ENCODE results near the gene AP3S1. TPM values are rescaled to one million over a fixed set of nuclear protein-coding genes. Genes with fewer than 3 reads are reported as not detected.
"Not testable (repeated sequence)": the region's sequence is repeated elsewhere in the genome, so short reads cannot be mapped to it uniquely, and the experiment has no call there.

The AP3S1 gene
- total RNA-seq, 1 donor from 2014 or later = 74.8 TPM

- no peak for DNase-seq (ENCODE audit: low spot score)
- Mint-ChIP-seq H3K27me3 (ENCODE audit: low read depth) (no peaks in the 10 kb centered on the region), H3K36me3 (ENCODE audit: low read depth) (peaks cover 23% of the 10 kb centered on the region), H3K4me1 (ENCODE audit: low read depth) (peaks cover 25% of the 10 kb centered on the region), H3K27ac (no peak overlapping the region), H3K4me3 (ENCODE audit: low read depth) (no peak overlapping the region), H3K9me3 (peaks cover 16% of the 10 kb centered on the region)
- intact Hi-C loops (cut with micrococcal nuclease) = no loop called here
These were observed 15.3 kb downstream of the AP3S1 start for GRCh38 chr5:115857057-115857479.

DNA sequence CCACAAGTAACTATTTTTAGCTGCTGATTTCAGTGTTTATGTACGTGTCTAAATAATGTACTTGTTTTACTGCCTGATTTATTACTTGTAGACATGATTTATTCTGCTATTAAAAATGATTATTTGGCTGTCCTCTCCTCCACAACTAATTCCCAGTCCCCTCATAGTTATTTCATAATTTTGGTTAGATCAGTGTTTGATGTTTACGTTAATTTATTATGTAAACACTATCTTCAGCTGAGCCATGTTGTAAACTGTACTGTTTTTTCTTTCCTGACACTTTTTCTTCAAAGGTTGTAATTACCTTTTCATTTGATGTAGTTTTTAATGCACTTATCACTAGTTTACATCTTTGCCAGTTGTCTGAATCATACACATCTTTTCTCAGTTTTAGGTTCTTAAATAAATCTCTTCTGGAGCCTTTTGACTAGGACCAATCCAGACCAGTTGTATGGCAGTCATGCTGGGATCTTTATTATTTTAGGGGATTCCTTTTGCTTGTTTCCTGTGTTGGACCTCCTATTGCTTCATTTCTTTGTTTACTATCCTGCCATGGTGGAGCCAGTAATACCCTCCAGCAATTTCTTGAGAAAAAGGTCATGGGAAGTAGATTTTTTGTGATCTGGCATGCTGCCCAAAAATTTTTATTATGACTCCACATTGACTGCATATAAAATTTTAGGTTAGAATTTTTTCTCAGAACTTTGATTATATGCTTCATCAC, 16.1 kb downstream of the AP3S1 start:
- no peak overlapping the region for H3K27ac Mint-ChIP-seq
- intact Hi-C loops (cut with micrococcal nuclease) = no loop called here
- H3K4me1 Mint-ChIP-seq (ENCODE audit: low read depth) = peaks cover 25% of the 10 kb centered on the region
- peaks cover 16% of the 10 kb centered on the region for H3K9me3 Mint-ChIP-seq
- no peak for DNase-seq (ENCODE audit: low spot score)
- no peaks in the 10 kb centered on the region for H3K27me3 Mint-ChIP-seq (ENCODE audit: low read depth)
- H3K36me3 Mint-ChIP-seq (ENCODE audit: low read depth) = peaks cover 23% of the 10 kb centered on the region
- no peak overlapping the region for H3K4me3 Mint-ChIP-seq (ENCODE audit: low read depth)

DNA sequence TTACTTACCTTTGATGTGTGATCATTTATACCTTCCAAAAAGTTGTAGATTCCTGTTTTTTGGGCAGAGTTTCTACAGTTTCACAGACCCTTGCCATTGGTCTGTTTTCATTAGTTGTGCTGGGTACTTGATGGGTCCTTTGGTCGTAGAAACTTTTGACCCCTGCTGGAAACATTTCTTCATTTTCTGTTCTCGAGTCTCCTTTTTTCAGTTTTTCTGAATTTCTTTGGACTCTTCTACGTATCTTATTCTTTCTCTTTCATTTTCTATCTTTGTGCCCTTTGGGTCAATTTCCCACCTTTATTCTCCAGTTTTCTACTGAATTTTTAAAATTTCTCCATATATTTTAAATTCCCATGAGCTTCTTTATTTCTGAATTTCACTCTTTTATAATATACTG, 16.7 kb downstream of the AP3S1 start:
- DNase-seq (ENCODE audit: low spot score) = no peak
- H3K36me3 Mint-ChIP-seq (ENCODE audit: low read depth) = peaks cover 18% of the 10 kb centered on the region
- intact Hi-C loops (cut with micrococcal nuclease) = no loop called here
- H3K27me3 Mint-ChIP-seq (ENCODE audit: low read depth) = no peaks in the 10 kb centered on the region
- no peak overlapping the region for H3K27ac Mint-ChIP-seq
- peaks cover 22% of the 10 kb centered on the region for H3K4me1 Mint-ChIP-seq (ENCODE audit: low read depth)
- no peak overlapping the region for H3K4me3 Mint-ChIP-seq (ENCODE audit: low read depth)
- H3K9me3 Mint-ChIP-seq = peaks cover 12% of the 10 kb centered on the region

GRCh38 chr5:115859378-115859777, 17.6 kb downstream of the AP3S1 start:
- Mint-ChIP-seq H3K36me3 (ENCODE audit: low read depth) (peaks cover 11% of the 10 kb centered on the region), H3K27me3 (ENCODE audit: low read depth) (no peaks in the 10 kb centered on the region), H3K4me3 (ENCODE audit: low read depth) (no peak overlapping the region), H3K27ac (no peak overlapping the region), H3K4me1 (ENCODE audit: low read depth) (peaks cover 18% of the 10 kb centered on the region), H3K9me3 (peaks cover 4% of the 10 kb centered on the region)
- no peak for DNase-seq (ENCODE audit: low spot score)
- intact Hi-C loops (cut with micrococcal nuclease) = no loop called here

DNA sequence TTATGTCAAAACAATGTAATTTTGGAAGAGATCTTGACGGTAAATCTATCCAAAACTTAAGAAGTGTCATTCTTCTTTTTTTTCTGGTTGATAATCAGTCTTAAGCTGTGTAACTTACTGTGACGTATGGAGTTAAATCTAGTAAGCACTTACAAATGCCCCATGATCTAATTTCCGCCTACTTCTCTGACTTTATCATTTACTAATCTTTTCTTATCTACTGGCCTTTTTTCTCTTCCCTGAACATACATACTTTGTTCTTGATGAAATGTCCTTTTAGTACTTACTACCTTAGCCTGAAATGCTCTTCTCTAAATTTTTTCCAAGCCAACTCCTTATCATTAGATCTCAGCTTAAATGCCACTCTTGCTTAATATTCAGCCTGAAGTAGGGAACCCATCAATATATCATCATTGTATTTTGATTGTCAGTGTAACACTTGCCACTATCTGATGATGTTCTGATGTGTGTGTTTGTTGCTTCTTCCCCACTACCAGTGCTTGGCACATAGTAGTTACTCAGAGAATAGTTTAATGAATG, 27.6 kb downstream of the AP3S1 start:
- H3K9me3 Mint-ChIP-seq = no peaks in the 10 kb centered on the region
- peaks cover 21% of the 10 kb centered on the region for H3K36me3 Mint-ChIP-seq (ENCODE audit: low read depth)
- H3K4me1 Mint-ChIP-seq (ENCODE audit: low read depth) = peaks cover 15% of the 10 kb centered on the region
- intact Hi-C loops (cut with micrococcal nuclease) = no loop called here
- H3K27ac Mint-ChIP-seq = no peak overlapping the region
- no peak overlapping the region for H3K4me3 Mint-ChIP-seq (ENCODE audit: low read depth)
- DNase-seq (ENCODE audit: low spot score) = no peak
- H3K27me3 Mint-ChIP-seq (ENCODE audit: low read depth) = no peaks in the 10 kb centered on the region

DNA sequence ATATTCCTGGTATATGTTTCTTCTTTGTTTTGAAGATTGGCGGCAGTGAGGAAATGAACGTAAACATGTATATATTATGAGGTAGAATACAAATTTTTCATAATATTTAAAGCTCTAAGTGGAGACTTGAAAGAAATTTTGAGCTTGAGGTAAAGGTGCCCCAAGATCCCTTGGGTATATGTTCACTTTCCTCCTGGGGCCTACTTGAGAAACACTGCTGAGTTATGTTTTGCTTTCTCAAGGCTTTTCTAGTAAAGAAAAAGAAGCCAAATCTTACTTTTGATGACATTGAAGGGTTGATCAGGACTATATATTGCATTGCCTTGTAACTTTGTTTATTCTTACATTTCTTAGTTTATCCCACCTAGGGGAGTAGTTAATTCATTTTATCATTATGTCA, 30.7 kb downstream of the AP3S1 start:
- Mint-ChIP-seq H3K4me3 (ENCODE audit: low read depth) (no peak overlapping the region), H3K36me3 (ENCODE audit: low read depth) (peaks cover 38% of the 10 kb centered on the region), H3K4me1 (ENCODE audit: low read depth) (peaks cover 10% of the 10 kb centered on the region), H3K27ac (no peak overlapping the region), H3K27me3 (ENCODE audit: low read depth) (no peaks in the 10 kb centered on the region), H3K9me3 (no peaks in the 10 kb centered on the region)
- no peak for DNase-seq (ENCODE audit: low spot score)
- intact Hi-C loops (cut with micrococcal nuclease) = no loop called here

GRCh38 chr5:115873392-115873791, 31.7 kb downstream of the AP3S1 start:
- H3K4me1 Mint-ChIP-seq (ENCODE audit: low read depth) = peaks cover 7% of the 10 kb centered on the region
- no peaks in the 10 kb centered on the region for H3K9me3 Mint-ChIP-seq
- no peak overlapping the region for H3K27ac Mint-ChIP-seq
- no peak for DNase-seq (ENCODE audit: low spot score)
- intact Hi-C loops (cut with micrococcal nuclease) = no loop called here
- no peaks in the 10 kb centered on the region for H3K27me3 Mint-ChIP-seq (ENCODE audit: low read depth)
- peaks cover 44% of the 10 kb centered on the region for H3K36me3 Mint-ChIP-seq (ENCODE audit: low read depth)
- no peak overlapping the region for H3K4me3 Mint-ChIP-seq (ENCODE audit: low read depth)

DNA sequence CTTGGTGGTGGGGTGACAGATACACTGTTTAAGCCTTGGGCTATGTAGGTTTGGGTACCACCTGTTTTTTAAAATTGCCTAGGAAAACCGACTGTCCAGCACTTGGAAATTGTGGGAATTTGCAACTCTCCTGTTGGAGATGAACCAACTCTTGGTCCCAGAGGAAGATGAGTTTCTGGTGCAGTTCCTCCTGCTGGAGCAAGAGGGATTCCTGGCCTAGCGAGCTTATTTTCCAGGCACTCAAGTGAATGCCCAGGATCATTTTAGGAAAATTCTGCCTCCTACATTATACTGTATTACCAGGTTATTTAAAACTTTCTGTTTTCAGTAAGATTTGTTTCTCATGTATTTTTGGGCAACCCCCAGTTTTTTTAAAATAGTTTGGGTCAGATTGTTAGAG, 33.7 kb downstream of the AP3S1 start:
- no peak for DNase-seq (ENCODE audit: low spot score)
- Mint-ChIP-seq H3K4me1 (ENCODE audit: low read depth) (peaks cover 3% of the 10 kb centered on the region), H3K36me3 (ENCODE audit: low read depth) (peaks cover 46% of the 10 kb centered on the region), H3K4me3 (ENCODE audit: low read depth) (no peak overlapping the region), H3K9me3 (peaks cover 4% of the 10 kb centered on the region), H3K27me3 (ENCODE audit: low read depth) (no peaks in the 10 kb centered on the region), H3K27ac (no peak overlapping the region)
- intact Hi-C loops (cut with micrococcal nuclease) = no loop called here

DNA sequence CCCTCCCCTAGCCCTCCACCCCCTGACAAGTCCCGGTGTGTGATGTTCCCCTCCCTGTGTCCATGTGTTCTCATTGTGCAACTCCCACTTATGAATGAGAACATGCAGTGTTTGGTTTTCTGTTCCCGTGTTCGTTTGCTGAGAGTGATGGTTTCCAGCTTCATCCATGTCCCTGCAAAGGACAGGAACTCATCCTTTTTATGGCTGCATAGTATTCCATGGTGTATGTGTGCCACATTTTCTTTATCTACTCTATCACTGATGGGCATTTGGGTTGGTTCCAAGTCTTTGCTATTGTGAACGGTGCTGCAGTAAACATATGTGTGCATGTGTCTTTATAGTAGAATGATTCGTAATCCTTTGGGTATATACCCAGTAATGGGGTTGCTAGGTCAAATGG, 35.6 kb downstream of the AP3S1 start:
- H3K9me3 Mint-ChIP-seq; H3K4me1 Mint-ChIP-seq (ENCODE audit: low read depth); H3K27ac Mint-ChIP-seq; intact Hi-C loops (cut with micrococcal nuclease); DNase-seq (ENCODE audit: low spot score); H3K4me3 Mint-ChIP-seq (ENCODE audit: low read depth); H3K27me3 Mint-ChIP-seq (ENCODE audit: low read depth): not testable (repeated sequence)
- H3K36me3 Mint-ChIP-seq (ENCODE audit: low read depth) = peaks cover 45% of the 10 kb centered on the region

GRCh38 chr5:115882434-115882833, 40.7 kb downstream of the AP3S1 start:
- H3K27ac Mint-ChIP-seq; H3K4me1 Mint-ChIP-seq (ENCODE audit: low read depth); H3K27me3 Mint-ChIP-seq (ENCODE audit: low read depth); H3K4me3 Mint-ChIP-seq (ENCODE audit: low read depth); DNase-seq (ENCODE audit: low spot score); intact Hi-C loops (cut with micrococcal nuclease); H3K9me3 Mint-ChIP-seq: not testable (repeated sequence)
- H3K36me3 Mint-ChIP-seq (ENCODE audit: low read depth) = peaks cover 26% of the 10 kb centered on the region

- H3K9me3 Mint-ChIP-seq = peaks cover 4% of the 10 kb centered on the region
- H3K27ac Mint-ChIP-seq = no peak overlapping the region
- intact Hi-C loops (cut with micrococcal nuclease) = no loop called here
- H3K27me3 Mint-ChIP-seq (ENCODE audit: low read depth) = no peaks in the 10 kb centered on the region
- H3K4me1 Mint-ChIP-seq (ENCODE audit: low read depth) = no peaks in the 10 kb centered on the region
- DNase-seq (ENCODE audit: low spot score) = no peak
- peaks cover 16% of the 10 kb centered on the region for H3K36me3 Mint-ChIP-seq (ENCODE audit: low read depth)
- no peak overlapping the region for H3K4me3 Mint-ChIP-seq (ENCODE audit: low read depth)
These were observed 43.0 kb downstream of the AP3S1 start for GRCh38 chr5:115884704-115885103.

DNA sequence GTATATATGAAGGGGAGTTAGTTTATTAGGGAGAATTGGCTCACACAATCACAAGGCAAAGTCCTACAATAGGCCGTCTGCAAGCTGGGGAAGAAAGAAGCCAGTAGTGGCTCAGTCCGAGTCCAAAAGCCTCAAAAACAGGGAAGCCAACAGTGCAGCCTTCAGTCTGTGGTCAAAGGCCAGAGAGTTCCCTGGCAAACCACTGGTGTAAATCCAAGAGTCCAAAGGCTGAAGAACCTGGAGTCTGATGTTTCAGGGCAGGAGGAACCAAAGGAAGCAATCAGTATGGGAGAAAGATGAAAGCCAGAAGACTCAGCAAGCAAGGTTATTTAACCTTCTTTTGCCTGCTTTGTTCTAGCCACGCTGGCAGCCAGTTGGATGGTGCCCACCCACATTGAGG, 43.5 kb downstream of the AP3S1 start:
- H3K36me3 Mint-ChIP-seq (ENCODE audit: low read depth) = peaks cover 16% of the 10 kb centered on the region
- H3K4me1 Mint-ChIP-seq (ENCODE audit: low read depth); H3K27me3 Mint-ChIP-seq (ENCODE audit: low read depth); DNase-seq (ENCODE audit: low spot score); H3K4me3 Mint-ChIP-seq (ENCODE audit: low read depth); H3K9me3 Mint-ChIP-seq; H3K27ac Mint-ChIP-seq; intact Hi-C loops (cut with micrococcal nuclease): not testable (repeated sequence)

DNA sequence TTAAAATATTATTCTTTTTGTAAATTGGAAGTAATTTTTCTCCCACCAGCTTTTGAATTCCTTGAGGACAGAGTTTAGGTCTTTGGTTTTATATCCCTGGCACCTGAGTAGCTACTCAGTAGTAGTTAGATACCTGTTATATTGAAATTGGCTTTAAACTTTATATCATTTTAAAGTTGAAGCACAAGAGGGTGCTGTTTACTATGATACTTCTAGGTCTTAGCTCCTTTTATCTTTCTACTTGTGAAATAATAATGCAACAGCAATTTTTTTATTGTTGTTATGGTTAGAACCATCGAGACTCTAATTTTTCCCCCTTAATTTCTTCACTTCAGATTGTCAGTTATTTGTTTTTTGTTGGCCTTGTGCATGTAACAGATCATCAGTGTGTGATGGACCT, 46.3 kb downstream of the AP3S1 start:
- no peaks in the 10 kb centered on the region for H3K4me1 Mint-ChIP-seq (ENCODE audit: low read depth)
- H3K27me3 Mint-ChIP-seq (ENCODE audit: low read depth) = no peaks in the 10 kb centered on the region
- no peak for DNase-seq (ENCODE audit: low spot score)
- no peak overlapping the region for H3K4me3 Mint-ChIP-seq (ENCODE audit: low read depth)
- no peak overlapping the region for H3K27ac Mint-ChIP-seq
- intact Hi-C loops (cut with micrococcal nuclease) = no loop called here
- no peaks in the 10 kb centered on the region for H3K9me3 Mint-ChIP-seq
- peaks cover 3% of the 10 kb centered on the region for H3K36me3 Mint-ChIP-seq (ENCODE audit: low read depth)

All from activated T-helper 2 cell treated with anti-CD3 and anti-CD28 coated beads, Interferon-gamma antibody, Interleukin-2, Interleukin-4, amounts not matched to agents 10 μg/mL and 5 μg/mL and 100 μg/mL, durations not matched to agents 14 hours and 24 hours and 36 hours (primary cell).